Suppressor macrophage treated with lipopolysaccharide for 4 hours (primary cell): ENCODE measurements around the gene POT1.

Experiments used
- DNase-seq: peaks from one replicate; pipeline ENCODE4 v3.0.0-alpha.2; 2020

POT1 gene

DNA sequence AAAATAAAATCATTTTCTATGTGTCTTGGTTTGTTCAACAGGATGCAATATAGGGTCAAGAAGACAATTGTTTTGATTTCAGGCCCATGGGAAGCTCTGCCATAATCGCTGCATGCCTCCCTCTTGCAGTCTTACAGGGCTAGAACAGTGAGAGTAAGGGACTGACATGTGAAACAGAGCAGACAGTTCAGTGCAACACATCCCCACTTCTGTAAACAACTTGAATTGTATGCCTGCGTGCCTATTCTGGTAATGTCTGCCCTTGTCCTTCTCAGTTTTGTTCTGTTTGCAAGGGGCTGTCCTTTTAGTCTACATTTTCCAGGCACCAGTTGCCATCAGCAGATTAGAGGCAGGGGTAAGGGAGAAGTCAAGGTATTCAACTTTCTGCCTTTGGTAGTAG lies 129.2 kb downstream of the POT1 start:
- DNase-seq = no peak

DNA sequence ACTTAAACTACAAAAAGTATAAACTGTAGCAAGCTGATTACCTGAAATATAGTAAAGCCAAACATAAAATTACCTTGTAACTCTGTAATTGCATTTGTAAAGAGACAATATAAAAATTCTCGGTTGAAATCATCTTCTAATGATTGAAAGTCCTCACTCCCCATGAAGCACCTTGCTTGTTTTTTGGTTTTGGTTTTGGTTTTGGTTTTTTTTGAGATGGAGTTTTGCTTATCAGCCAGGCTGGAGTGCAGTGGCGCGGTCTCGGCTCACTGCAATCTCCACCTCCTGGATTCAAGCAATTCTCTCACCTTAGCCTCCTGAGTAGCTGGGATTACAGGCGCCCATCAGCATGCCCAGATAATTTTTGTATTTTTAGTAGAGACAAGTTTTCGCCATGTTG lies 130.2 kb downstream of the POT1 start:
- DNase-seq = no peak

DNA sequence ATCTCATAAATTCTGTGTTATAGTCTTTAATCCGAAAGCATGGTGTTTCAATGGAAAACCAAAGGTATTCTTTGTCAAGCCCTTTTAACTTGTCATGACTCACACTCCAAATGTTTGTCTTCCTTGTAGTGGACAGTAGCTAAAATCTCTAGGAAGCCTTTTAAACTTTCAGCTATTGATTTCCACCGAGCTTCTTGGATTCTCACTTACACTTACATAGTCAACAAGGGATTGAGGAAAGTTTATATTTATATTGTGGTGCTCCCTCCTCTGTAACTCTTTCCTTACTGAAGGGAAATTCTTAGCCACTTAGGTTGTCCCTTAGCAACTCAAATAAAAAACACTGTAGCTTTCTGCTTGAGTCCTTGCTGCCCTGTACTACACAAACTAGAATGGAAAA lies 132.9 kb downstream of the POT1 start:
- no peak for DNase-seq

DNA sequence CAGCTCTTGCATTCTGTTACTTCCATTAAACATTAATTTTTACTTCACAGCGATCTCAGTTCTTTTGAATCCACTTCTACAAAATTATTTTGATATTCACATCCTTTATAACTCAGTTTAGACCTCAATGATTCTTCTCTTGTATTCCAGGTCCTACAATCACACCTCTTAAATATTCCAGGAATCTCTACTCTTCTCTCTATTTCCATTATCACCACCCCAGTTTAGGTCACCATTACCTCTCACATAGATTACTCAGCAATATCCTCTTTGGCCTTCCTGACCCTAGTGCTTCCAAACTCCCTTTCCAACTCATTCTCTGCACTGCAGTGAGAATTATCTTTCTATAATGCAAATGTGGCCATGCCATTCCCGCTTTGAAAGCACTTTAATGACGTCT lies 136.9 kb downstream of the POT1 start:
- no peak for DNase-seq

DNA sequence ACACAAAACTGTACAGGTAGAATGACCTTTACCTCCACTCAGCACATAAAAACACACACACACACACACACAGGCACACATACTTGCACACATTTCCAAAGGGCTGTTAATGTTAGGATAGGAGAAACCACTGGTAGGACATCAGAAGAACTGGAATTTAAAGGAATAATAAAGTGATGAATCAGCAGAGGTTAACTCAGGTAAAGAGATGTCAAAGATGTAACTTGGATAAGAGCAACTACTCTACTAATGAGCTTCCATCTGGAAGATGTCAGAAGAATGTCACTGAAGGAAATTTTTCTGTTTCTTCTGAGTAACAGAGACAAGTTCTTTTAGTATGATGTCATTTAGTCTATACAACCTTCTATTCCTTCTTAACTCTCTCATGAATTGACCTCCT lies 137.6 kb downstream of the POT1 start:
- no peak for DNase-seq

DNA sequence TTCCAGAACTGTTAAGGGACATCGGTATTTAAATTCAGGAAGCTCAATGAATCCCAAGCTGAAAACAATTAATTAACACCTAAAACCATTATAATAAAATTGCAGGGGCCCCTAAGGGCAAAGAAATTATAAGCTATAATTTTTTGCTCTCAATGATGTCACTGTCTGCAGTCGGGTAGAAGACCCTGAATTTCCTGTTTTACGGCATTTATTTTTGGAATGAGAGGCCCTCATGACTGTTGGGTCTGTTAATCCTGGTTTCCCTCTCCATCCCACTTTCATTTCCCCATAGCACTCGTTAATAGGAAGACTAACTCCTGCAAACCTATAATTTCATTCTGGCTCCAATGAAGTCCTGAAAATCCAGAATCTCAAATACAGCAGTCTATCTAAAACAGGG lies 138.2 kb downstream of the POT1 start:
- no peak for DNase-seq

DNA sequence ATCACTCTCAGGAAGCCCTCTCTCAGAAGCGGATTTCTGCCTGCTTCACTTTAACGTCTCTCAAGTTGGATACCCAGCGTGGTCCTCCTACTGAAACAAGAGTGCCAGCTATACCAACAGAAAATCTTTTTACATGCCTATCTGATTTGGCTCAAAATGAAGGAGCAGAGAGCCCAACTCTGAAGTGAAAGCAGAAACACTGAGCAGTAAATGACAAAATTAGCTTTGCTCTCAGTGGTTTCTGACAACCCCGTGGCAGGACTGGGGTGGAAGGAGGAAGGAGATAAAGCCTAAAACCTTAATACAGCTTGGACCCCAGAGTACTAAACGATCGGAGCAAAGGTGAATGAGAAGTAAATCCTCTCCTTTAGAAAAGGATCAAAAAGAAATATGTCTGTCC lies 139.0 kb downstream of the POT1 start:
- no peak for DNase-seq

DNA sequence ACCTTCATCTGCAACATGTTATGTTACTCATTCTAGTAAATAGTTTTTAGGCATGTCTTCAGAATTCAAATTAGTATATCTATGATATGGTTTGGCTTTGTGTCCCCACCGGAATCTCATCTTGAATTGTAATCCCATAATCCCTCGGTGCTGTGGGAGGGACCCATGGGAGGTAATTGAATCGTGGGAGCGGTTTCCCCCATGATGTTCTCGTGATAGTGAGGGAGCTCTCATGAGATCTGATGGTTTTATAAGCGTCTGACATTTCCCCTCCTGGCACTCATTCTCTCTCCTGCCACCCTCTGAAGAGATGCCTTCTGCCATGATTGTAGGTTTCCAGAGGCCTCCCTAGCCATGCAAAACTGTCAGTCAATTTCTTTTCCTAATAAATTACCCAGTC lies 143.6 kb downstream of the POT1 start:
- no peak for DNase-seq

DNA sequence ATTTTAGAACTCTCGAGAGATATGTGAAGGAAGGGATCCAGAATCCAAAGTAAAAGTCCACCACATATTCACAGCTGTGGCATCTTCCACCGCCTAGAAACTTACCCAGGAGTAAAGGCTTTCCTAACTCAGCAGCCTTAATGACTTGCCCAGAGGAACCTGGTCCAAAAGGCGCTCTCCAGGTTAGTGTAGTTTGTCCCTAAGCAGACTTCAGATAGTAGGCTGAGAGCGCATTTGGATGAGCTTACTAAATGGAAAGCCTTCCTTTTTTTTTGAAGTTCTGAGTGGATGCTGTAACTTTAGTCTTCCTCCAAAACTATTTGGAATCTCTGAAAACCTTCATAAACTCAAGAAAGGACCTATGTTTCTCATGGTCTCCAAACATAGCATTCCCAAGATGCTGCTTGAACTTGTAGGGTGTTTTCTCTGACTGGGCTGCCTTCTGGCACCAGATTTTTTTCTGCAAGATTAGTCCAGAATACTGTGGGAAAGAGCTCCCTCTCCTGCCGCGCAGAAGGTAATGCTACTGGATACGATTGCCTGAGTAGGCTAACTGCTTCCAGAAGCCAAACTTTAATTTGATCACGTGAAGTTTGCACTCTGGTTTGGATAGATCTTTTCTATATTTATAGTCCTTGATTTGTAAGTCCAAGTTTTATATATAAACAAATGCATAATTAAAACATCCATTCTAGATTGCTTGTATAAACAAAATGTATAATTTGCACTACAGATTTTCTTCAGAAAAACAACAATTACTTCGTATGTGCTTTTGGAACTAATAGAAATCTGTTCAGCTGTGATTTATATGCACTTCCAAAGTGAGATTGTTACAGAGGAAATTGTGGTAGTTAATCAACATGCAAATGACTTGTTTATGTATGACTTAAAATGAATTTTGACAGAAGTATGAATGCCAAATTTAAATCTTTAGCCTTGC lies 144.5 kb downstream of the POT1 start:
- DNase-seq = peak; percentile 35

DNA sequence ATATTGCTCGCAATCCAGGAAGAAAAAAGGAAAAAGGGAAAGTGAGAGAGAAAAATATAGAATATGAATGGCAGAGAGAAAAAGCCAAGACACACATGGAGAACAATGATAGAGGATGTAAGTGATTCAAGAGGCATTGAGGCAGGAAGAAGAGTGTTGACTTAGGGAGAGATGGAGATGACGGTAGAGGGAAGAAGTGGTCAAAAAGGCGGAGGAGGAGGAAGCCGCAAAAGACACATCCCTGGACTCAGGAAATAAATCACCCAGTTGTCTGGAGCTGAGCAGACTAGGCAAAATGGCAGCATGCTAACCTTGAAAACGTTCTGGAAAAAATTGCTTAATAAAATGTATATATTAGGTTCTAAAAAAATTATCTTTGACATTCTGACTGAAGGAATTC lies 146.4 kb downstream of the POT1 start:
- no peak for DNase-seq

DNA sequence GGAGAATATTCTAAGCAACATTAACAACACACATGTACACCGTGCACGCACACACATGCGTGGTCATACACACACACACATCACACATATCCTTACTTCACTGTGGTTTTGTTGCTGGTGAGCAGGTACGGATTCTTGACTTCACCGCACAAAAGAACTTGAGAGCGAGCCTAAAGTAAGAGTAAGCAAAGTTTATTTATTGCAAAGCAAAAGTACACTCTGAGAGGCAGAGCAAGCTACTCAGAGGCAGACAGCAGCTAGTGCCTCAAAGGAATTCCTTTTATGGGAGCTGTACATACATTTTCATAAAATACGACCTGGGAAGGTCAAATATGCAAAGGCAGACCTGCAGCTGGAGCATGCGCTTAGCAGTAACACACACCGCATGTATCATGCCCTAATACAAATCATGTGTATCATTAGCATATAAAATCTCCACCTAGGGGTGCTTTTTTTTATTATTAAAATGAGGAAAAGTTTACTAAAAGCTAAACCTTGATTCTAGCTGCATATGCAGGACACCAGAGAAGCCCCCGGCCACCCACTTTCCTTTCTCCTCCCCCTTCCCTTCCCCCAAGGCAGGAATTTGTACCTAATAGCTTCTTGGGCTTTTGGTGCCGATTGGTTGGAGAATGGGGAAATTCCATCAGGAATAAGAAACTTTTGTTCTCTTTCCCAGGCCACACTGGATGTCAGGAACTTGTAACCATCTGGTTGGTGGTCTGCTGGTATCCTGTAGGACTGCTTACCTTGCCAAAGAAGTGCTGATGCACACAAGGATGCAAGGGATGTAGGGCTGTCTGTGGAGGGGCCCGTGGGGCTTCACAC lies 147.5 kb downstream of the POT1 start:
- DNase-seq = no peak

DNA sequence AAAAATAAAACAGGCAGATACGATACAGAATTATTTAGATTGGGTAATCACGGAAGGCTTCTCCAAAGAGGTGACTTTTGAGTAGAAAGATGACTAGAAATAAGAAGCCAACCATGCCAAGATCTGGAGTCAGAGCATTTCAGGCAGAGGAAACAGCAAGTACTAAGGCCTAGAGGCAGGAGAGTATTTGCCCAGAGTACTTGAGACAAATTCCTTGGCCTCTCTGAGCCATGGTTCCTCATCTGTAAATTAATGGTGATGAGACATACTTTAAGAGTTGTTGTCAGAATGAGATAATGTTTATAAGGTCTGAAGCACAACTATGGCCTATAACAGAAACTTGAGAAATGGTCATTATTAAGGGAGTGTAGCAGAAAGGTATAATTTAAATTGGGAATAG lies 148.2 kb downstream of the POT1 start:
- no peak for DNase-seq

DNA sequence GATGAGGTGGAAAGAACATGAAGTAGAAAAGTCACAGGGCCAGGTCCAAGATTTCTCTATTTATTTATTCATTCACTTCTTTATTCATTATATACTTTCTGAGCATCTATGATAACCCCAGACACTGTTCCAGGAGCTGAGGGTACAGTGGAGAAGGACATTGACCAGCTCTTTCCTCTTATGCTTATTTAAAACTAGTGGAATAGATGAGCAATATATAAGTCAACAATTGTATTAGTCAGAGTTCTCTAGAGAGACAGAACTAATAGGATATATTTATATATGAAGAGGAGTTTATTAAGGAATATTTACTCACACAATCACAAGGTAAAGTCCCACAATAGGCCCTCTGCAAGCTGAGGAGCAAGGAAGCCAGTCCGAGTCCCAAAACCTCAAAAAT lies 149.0 kb downstream of the POT1 start:
- no peak for DNase-seq

DNA sequence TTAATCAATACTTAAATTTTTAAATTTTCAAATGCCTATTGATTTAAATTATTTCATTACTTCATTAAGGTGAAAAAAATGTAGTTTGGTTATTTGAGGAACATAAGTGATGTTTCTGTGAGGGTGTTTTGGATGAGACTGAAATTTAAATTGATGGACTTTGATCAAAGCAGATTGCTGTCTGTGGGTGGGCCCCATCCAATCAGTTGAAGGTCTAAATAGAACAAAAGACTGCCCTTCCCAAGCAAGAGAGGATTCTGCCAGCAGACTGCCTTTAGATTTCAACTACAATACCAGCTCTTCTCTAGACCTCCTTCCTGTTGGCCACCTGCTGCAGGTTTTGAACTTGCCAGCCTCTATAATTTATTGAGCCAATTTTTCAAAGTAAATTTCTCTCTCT lies 149.6 kb downstream of the POT1 start:
- DNase-seq = no peak

DNA sequence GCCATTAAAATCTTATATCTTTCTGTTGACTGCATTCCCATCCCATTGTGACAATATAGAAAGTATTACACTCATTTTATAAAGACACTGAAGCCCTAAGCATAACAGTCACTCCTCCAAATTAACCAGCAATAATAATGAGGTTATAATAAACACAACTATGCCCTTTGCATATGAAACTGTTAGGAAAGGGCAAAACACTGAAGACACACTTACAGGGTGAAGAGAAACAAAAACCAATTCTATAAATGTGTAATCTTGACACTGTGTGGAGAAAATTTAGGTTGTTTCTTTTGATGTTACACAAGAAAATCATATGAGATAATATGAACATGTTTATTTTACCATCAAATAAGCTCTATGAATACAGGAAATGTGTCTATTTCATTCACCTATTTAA lies 150.0 kb downstream of the POT1 start:
- DNase-seq = no peak

DNA sequence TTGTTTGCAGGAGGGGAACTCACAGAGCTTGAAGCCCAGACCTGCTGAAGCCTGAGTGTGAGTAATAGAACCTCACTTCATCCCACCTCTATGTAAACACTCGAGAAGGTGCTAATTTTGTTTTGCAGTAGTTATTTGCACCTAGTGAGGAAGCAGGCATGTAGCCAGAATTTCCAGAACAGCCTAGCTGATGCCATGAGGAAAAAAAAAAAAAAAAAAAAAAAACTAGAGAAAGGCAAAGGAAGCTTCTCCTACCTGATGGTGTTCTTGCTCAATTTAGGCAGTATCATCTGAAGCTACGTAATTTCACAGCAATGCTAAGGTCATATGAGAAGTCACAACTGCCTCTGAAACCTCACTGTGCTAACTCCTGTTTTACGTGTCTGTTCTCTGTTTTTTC lies 150.4 kb downstream of the POT1 start:
- DNase-seq = no peak

DNA sequence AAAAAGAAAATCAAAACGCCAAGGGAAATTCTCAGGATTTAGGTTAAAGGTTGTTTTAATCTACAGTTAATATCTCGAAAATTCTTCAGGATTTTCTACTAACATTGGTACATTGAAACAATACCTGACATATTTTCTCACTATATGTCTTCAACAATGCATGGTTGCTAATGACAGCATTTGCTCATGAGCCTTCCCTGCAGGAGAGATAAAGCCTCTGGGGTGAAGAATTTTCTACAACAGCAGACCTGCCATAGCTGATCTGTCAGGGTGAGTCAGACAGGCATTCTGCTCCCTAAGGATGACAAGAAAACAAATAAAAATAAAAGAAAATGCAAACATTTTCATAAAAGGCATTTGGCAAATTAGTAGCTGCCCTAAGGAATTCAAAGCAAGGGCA lies 152.4 kb downstream of the POT1 start:
- no peak for DNase-seq

DNA sequence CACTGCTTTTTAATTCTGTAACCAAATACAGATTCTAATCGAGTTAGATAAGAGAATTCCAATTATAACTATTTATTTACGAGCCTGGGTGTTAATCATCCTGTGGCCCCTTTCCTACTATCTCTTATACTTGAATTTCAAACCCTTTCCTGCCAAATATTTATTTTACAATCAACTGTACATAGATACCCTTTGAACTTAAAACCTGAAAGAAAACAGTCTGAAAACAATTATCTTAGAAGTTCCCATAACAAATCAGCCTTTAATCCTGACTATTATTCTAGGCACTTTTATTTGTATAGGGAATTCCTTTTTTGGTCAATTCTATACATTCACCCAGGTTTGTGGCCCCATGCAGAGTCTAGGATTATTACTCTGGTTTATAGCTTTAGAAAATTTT lies 153.5 kb downstream of the POT1 start:
- DNase-seq = no peak

DNA sequence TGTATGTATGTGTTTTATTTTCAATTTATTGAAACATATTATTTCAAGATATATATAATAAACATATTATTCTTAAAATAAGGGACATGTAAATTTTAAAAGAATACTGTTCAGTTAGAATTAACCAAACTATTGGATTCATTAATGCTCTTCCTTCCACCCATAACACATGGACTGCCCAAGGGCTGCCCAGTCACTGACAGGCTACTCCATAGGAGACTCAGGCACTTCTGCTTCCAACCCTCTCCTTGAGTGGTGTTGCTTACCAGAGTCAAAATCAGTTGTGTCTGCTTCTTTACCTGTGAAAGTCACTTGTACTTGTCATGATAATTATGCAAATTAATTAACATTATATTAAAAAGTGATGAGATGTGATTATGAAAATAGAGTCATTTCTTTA lies 154.2 kb downstream of the POT1 start:
- no peak for DNase-seq

DNA sequence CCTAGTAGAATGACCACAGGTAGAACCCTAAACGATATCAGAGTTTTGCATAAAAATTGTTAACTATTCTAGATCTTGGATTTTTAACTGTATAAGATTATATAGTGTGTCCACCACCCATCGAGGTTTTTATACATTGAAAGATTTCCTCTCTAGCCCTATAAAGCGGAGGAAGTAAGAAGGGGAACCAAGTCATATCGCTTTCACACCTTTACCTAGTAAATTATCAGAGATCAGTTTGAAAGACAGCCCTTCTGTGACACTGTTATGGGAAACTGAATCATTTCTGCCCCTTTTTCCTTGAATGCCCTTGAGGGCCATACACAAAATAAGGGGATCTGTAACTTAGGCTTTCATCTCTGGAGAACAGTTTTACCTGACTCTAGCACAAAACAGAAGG lies 155.7 kb downstream of the POT1 start:
- DNase-seq = no peak

DNA sequence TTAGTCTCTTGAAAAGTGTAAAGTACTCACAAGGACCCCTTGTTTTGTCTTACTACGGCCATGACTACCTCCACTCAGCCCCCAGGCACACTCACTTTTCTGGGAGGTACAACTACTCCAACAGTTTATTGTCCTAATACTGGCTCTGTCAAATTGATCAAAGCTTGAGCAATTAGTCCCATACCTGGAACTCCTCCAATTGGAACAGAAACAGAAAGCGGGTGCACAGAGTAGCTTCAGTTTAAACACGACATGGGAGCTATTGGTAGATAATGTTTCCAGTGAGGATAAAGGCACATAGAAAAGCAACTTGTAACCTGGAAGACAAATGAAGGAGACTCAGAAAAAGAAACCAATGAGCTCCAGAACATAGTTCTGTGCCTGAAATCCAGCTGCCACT lies 156.3 kb downstream of the POT1 start:
- no peak for DNase-seq
